DND-41 (cell line): ENCODE results near the gene KLF16.

Experiments
- CTCF ChIP-seq: IDR thresholded peaks from 2 replicates; pipeline ENCODE4 v1.5.1; 2012; ENCODE audit warnings: borderline replicate concordance, low read length, moderate library complexity, mild to moderate bottlenecking; ENCODE audit not compliant: poor library complexity, severe bottlenecking; ENCODE audit errors: extremely low read depth
- EZH2 ChIP-seq: IDR thresholded peaks from 3 replicates; pipeline ENCODE4 v1.6.1; 2012; ENCODE audit warnings: borderline replicate concordance, low read depth, mild to moderate bottlenecking, moderate library complexity, low read length, inconsistent platforms; ENCODE audit not compliant: severe bottlenecking

DNA sequence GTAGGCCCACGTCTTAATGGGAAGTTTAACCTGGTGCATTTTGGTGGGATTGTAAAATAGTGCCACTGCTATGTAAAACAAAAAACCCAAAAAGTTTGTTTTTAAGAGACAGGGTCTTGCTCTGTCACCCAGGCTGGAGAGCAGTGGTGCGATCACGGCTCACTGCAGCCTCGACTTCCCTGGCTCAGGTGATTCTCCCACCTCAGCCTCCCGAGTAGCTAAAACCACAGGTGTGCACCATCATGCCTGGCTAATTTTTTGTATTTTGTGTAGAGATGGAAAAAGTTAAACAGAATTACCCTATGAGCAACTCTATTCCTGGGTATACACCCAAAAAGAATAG, 14.3 kb downstream of the KLF16 start:
- no peak for TF ChIP-seq CTCF
- TF ChIP-seq EZH2 = no peak
